GM12878 (cell line): Measurements from ENCODE around the gene SCT. TPM values are rescaled to one million over a fixed set of nuclear protein-coding genes. Genes with fewer than 3 reads are reported as not detected.

Experiments used
- BACH1 ChIP-seq: fragments of 450-650 bp; IDR thresholded peaks from 2 replicates; pipeline ENCODE4 v1.6.1; 2017; ENCODE audit warnings: mild to moderate bottlenecking, borderline replicate concordance
- CBFB ChIP-seq: IDR thresholded peaks from 2 replicates; pipeline ENCODE4 v1.6.1; 2016; ENCODE audit warnings: antibody characterized with exemption, low read depth
- CHD1 ChIP-seq: IDR thresholded peaks from 2 replicates; pipeline ENCODE4 v1.6.1; 2012; ENCODE audit warnings: low read depth, low read length, improper control_type of control experiment
- KLF5 ChIP-seq: fragments of 450-650 bp; IDR thresholded peaks from 2 replicates; pipeline ENCODE4 v1.6.1; 2014; ENCODE audit warnings: mild to moderate bottlenecking; ENCODE audit not compliant: partially characterized antibody
- MEF2B ChIP-seq: fragments of 450-650 bp; IDR thresholded peaks from 2 replicates; pipeline ENCODE4 v1.6.1; 2018; ENCODE audit warnings: mild to moderate bottlenecking, moderate library complexity; ENCODE audit not compliant: partially characterized antibody, poor library complexity, severe bottlenecking
- NR2F1 ChIP-seq: fragments of 450-650 bp; conservative IDR thresholded peaks from 2 replicates; pipeline ENCODE4 v1.6.1; 2017; ENCODE audit warnings: mild to moderate bottlenecking
- PML ChIP-seq: IDR thresholded peaks from 2 replicates; pipeline ENCODE4 v1.6.1; 2012; ENCODE audit warnings: low read length, inconsistent platforms
- RUNX3 ChIP-seq: IDR thresholded peaks from 2 replicates; pipeline ENCODE4 v1.6.1; 2012; ENCODE audit warnings: low read length, inconsistent platforms
- SUPT20H ChIP-seq: IDR thresholded peaks from 2 replicates; pipeline ENCODE4 v1.6.1; 2011; ENCODE audit warnings: low read depth, mild to moderate bottlenecking, low read length, moderate library complexity, borderline replicate concordance; ENCODE audit not compliant: control insufficient read depth
- TCF3 ChIP-seq: IDR thresholded peaks from 2 replicates; pipeline ENCODE4 v1.6.1; 2012; ENCODE audit warnings: low read depth, mild to moderate bottlenecking, low read length, borderline replicate concordance; ENCODE audit not compliant: insufficient read depth
- ZNF217 ChIP-seq: fragments of 450-650 bp; IDR thresholded peaks from 2 replicates; pipeline ENCODE4 v1.6.1; 2017; ENCODE audit warnings: antibody characterized with exemption, mild to moderate bottlenecking
- polyA plus RNA-seq, 11 experiments: library from polyadenylated mRNA; depleted of rRNA in 4 of 11; unstranded in 6 of 11; stranded (reverse) in 5 of 11; fragments of >200 nt; fragmentation: Nextera tagmentation in 4 of 11; fragmentation: Illumina TruSeq in 1 of 11; extraction: Ambion mirVana in 4 of 11; extraction: Trizol in 1 of 11; gene quantifications; 1 replicate in 1 of 11; 2 replicates in 10 of 11; pipeline versions ENCODE4 v1.2.1 to v1.2.3, GENCODE V29; 2011 to 2016; ENCODE audit warnings: inconsistent platforms in 2 of 11, missing spikeins in 2 of 11, low read depth in 1 of 11
- total RNA-seq, 4 experiments: library from RNA; depleted of rRNA in 3 of 4; stranded (reverse); fragments of >200 nt in 3 of 4; fragmentation: Illumina TruSeq in 1 of 4; extraction: Trizol in 1 of 4; gene quantifications; 2 replicates each; pipeline versions ENCODE4 v1.2.1 to v1.2.3, GENCODE V29; 2013 to 2021
- TF ChIP-seq, protein P1 (sequence below): fragments of 450-650 bp; IDR thresholded peaks from 2 replicates; pipeline ENCODE4 v1.6.1; 2016; ENCODE audit warnings: mild to moderate bottlenecking, moderate library complexity, borderline replicate concordance
- TF ChIP-seq, protein P2 (sequence below): IDR thresholded peaks from 2 replicates; pipeline ENCODE4 v1.6.1; 2011; ENCODE audit warnings: mild to moderate bottlenecking, low read depth, low read length, moderate library complexity; ENCODE audit not compliant: insufficient replicate concordance
- TF ChIP-seq, protein P3 (sequence below): fragments of 450-650 bp; IDR thresholded peaks from 2 replicates; pipeline ENCODE4 v1.6.1; 2018; ENCODE audit warnings: mild to moderate bottlenecking, low read depth, moderate library complexity; ENCODE audit not compliant: partially characterized antibody
- TF ChIP-seq, protein P4 (sequence below): fragments of 450-650 bp; IDR thresholded peaks from 2 replicates; pipeline ENCODE4 v1.6.1; 2017; ENCODE audit warnings: antibody characterized with exemption, mild to moderate bottlenecking, moderate library complexity

SCT gene
- total and polyA plus RNA-seq, 10 of the 15 experiments (the other 5 are each of a cell fraction or from before 2014, with no cell fraction given) = not detected

DNA sequence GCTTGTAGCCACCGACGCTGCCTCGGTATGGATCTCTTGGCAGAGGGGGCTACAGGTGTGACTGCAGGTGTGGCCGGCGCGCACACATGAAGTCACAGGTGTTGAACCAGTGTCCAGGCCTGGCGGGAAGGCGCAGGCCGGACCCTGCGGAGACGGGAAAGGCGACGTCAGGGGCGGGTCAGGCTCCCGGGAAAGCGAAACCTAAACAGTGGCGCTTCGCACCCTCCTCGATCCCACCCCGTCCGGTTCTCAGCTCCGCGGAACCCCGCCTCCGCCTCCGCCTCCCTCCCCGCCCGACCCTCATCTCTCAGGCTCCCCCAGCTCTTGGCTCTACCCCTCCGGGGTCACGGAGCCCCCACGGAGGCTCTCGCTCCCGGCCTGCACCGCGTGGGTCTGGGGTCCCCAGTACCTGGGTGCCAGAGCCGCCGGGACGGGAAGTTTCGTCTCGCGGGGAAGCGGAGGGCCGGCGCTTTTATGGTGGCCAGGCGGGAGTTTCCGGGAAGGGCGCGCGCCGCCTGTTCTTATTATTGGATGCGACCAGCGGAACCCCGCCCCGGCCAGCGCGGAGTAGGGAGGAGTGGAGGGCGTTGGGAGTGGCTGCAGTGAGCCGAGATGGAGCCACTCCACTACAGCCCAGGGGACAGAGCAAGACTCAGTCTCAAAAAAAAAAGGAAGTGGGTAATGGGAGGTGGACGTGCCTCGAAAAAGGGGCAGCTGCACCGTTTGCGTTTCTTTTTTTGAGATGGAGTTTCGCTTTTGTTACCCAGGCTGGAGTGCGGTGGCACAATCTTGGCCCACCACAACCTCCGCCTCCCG is 11.3 kb downstream of the SCT start, which contains the start of gene IRF7 (continued):
- TF ChIP-seq, protein P1, sequence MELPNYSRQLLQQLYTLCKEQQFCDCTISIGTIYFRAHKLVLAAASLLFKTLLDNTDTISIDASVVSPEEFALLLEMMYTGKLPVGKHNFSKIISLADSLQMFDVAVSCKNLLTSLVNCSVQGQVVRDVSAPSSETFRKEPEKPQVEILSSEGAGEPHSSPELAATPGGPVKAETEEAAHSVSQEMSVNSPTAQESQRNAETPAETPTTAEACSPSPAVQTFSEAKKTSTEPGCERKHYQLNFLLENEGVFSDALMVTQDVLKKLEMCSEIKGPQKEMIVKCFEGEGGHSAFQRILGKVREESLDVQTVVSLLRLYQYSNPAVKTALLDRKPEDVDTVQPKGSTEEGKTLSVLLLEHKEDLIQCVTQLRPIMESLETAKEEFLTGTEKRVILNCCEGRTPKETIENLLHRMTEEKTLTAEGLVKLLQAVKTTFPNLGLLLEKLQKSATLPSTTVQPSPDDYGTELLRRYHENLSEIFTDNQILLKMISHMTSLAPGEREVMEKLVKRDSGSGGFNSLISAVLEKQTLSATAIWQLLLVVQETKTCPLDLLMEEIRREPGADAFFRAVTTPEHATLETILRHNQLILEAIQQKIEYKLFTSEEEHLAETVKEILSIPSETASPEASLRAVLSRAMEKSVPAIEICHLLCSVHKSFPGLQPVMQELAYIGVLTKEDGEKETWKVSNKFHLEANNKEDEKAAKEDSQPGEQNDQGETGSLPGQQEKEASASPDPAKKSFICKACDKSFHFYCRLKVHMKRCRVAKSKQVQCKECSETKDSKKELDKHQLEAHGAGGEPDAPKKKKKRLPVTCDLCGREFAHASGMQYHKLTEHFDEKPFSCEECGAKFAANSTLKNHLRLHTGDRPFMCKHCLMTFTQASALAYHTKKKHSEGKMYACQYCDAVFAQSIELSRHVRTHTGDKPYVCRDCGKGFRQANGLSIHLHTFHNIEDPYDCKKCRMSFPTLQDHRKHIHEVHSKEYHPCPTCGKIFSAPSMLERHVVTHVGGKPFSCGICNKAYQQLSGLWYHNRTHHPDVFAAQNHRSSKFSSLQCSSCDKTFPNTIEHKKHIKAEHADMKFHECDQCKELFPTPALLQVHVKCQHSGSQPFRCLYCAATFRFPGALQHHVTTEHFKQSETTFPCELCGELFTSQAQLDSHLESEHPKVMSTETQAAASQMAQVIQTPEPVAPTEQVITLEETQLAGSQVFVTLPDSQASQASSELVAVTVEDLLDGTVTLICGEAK = peak; percentile 81; the same call in 1 of the 2 replicates
- TF ChIP-seq NR2F1 (peak; percentile 37; the same call in 1 of the 2 replicates), RUNX3 (peak; percentile 51; the same call in 1 of the 2 replicates), KLF5 (no peak), ZNF217 (0 out of 2 replicates have a peak, but pooled peaks have one; percentile 45), TCF3 (peak; percentile 76; the same call in 1 of the 2 replicates), CBFB (peak; percentile 81; the same call in 1 of the 2 replicates), BACH1 (peak; percentile 67; the same call in 1 of the 2 replicates), MEF2B (no peak), PML (peak; percentile 89; the same call in 1 of the 2 replicates), CHD1 (no peak), SUPT20H (no peak)
- TF ChIP-seq, protein P2, sequence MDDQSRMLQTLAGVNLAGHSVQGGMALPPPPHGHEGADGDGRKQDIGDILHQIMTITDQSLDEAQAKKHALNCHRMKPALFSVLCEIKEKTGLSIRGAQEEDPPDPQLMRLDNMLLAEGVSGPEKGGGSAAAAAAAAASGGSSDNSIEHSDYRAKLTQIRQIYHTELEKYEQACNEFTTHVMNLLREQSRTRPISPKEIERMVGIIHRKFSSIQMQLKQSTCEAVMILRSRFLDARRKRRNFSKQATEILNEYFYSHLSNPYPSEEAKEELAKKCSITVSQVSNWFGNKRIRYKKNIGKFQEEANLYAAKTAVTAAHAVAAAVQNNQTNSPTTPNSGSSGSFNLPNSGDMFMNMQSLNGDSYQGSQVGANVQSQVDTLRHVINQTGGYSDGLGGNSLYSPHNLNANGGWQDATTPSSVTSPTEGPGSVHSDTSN = peak; percentile 4
- TF ChIP-seq, protein P3, sequence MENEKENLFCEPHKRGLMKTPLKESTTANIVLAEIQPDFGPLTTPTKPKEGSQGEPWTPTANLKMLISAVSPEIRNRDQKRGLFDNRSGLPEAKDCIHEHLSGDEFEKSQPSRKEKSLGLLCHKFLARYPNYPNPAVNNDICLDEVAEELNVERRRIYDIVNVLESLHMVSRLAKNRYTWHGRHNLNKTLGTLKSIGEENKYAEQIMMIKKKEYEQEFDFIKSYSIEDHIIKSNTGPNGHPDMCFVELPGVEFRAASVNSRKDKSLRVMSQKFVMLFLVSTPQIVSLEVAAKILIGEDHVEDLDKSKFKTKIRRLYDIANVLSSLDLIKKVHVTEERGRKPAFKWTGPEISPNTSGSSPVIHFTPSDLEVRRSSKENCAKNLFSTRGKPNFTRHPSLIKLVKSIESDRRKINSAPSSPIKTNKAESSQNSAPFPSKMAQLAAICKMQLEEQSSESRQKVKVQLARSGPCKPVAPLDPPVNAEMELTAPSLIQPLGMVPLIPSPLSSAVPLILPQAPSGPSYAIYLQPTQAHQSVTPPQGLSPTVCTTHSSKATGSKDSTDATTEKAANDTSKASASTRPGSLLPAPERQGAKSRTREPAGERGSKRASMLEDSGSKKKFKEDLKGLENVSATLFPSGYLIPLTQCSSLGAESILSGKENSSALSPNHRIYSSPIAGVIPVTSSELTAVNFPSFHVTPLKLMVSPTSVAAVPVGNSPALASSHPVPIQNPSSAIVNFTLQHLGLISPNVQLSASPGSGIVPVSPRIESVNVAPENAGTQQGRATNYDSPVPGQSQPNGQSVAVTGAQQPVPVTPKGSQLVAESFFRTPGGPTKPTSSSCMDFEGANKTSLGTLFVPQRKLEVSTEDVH = no peak
- TF ChIP-seq, protein P4, sequence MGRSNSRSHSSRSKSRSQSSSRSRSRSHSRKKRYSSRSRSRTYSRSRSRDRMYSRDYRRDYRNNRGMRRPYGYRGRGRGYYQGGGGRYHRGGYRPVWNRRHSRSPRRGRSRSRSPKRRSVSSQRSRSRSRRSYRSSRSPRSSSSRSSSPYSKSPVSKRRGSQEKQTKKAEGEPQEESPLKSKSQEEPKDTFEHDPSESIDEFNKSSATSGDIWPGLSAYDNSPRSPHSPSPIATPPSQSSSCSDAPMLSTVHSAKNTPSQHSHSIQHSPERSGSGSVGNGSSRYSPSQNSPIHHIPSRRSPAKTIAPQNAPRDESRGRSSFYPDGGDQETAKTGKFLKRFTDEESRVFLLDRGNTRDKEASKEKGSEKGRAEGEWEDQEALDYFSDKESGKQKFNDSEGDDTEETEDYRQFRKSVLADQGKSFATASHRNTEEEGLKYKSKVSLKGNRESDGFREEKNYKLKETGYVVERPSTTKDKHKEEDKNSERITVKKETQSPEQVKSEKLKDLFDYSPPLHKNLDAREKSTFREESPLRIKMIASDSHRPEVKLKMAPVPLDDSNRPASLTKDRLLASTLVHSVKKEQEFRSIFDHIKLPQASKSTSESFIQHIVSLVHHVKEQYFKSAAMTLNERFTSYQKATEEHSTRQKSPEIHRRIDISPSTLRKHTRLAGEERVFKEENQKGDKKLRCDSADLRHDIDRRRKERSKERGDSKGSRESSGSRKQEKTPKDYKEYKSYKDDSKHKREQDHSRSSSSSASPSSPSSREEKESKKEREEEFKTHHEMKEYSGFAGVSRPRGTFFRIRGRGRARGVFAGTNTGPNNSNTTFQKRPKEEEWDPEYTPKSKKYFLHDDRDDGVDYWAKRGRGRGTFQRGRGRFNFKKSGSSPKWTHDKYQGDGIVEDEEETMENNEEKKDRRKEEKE = no peak
